Kidney (tissue), 14 donors: ENCODE data around the gene CCDC68. TPM values are rescaled to one million over a fixed set of nuclear protein-coding genes. Genes with fewer than 3 reads are reported as not detected.

ENCODE experiments used
- DNase-seq, 5 donors: peaks; one replicate each; pipeline ENCODE4 v3.0.0-alpha.2; 2013 to 2020
- FAIRE-seq: peaks from 2 replicates; lab custom pipeline; 2012; peaks lifted over from hg19 to GRCh38; lab: Jason Lieb, UNC
- H3K27ac ChIP-seq, 2 donors: one replicate each; pipeline ENCODE4 v1.7.0; 2013; ENCODE audit warnings: low read depth in 2 of 2, low read length in 2 of 2, inconsistent platforms in 1 of 2
- H3K27me3 ChIP-seq: one replicate; pipeline ENCODE4 v1.7.1; 2013; ENCODE audit warnings: low read length, inconsistent platforms; ENCODE audit not compliant: control insufficient read depth, insufficient read depth
- H3K36me3 ChIP-seq, 3 donors: one replicate each; pipeline versions ENCODE4 v1.7.0 to v1.7.1; 2013; ENCODE audit warnings: low read length in 3 of 3, control low read depth in 1 of 3, inconsistent platforms in 1 of 3; ENCODE audit not compliant: insufficient read depth in 3 of 3, control insufficient read depth in 2 of 3
- H3K4me1 ChIP-seq, 3 donors: one replicate each; pipeline versions ENCODE4 v1.7.0 to v1.7.1; 2013; ENCODE audit warnings: low read length in 3 of 3, inconsistent platforms in 1 of 3, low read depth in 1 of 3; ENCODE audit not compliant: control insufficient read depth in 2 of 3, insufficient read depth in 2 of 3
- H3K4me3 ChIP-seq, 3 donors: one replicate each; pipeline versions ENCODE4 v1.7.0 to v1.8.1; 2013; ENCODE audit warnings: low read length in 3 of 3, control low read depth in 1 of 3, inconsistent platforms in 1 of 3
- H3K9ac ChIP-seq, 3 donors: one replicate each; pipeline versions ENCODE4 v1.7.0 to v1.7.1; 2013; ENCODE audit warnings: low read length in 3 of 3, control low read depth in 1 of 3, inconsistent platforms in 1 of 3
- H3K9me3 ChIP-seq, 3 donors: one replicate each; pipeline versions ENCODE4 v1.7.0 to v1.7.1; 2013; ENCODE audit warnings: low read length in 3 of 3, control low read depth in 1 of 3, inconsistent platforms in 1 of 3; ENCODE audit not compliant: control insufficient read depth in 2 of 3, insufficient read depth in 1 of 3
- CTCF ChIP-seq: IDR thresholded peaks from 3 replicates; pipeline ENCODE4 v1.5.1; 2012; ENCODE audit warnings: mild to moderate bottlenecking, moderate library complexity, borderline replicate concordance; ENCODE audit not compliant: insufficient read depth; ENCODE audit errors: extremely low read depth
- intact Hi-C: fragments of 100-400 bp; cut with DNase I; formaldehyde crosslinking; loops from one replicate; pipeline ENCODE4 v1.11.1; 2022
- polyA plus RNA-seq: library from polyadenylated mRNA; stranded (reverse); fragments of 350-450 nt; fragmentation: Illumina TruSeq; extraction: RNeasy Lipid Tissue Mini Kit (QIAGEN cat#74804); gene quantifications from one replicate; pipeline ENCODE4 v1.2.3, GENCODE V29; 2014; ENCODE audit warnings: low read depth, low replicate concordance; ENCODE audit not compliant: insufficient read depth
- total RNA-seq: library from RNA; stranded (reverse); fragmentation: NEBNext Ultra II Directional; extraction: Animal tissue kit (Norgen Biotek cat#: 25700); gene quantifications from one replicate; pipeline ENCODE4 v1.2.1, GENCODE V29; 2021
- donor health status: control.
- donor health status: control.
- donor health status: control.
- donor health status: control.
- donor health status: control.
- donor health status: DM: yes; HTN: yes; CAD: no.
- donor health status: Normal renal cell carcinoma (clear cell type).

CCDC68 gene
- total and polyA plus RNA-seq, 2 donors from 2014 or later, result 2.6 to 6.1 TPM

- no peaks in the 10 kb centered on the region for H3K27me3 ChIP-seq
- H3K27ac ChIP-seq, result no peak overlapping the region
- intact Hi-C loops, result no loop called here
- no peaks in the 10 kb centered on the region for H3K4me1 ChIP-seq
- FAIRE-seq (no peak), DNase-seq (no peak)
- H3K9me3 ChIP-seq, result no peaks in the 10 kb centered on the region
- TF ChIP-seq CTCF, result no peak
- no peak overlapping the region for H3K4me3 ChIP-seq
- H3K9ac ChIP-seq, result no peak overlapping the region
- no peaks in the 10 kb centered on the region for H3K36me3 ChIP-seq
These were observed 92.1 kb downstream of the CCDC68 start for GRCh38 chr18:54867131-54867530.

GRCh38 chr18:54860941-54861340, 98.3 kb downstream of the CCDC68 start:
- DNase-seq (no peak), FAIRE-seq (no peak)
- H3K9ac ChIP-seq, result no peak overlapping the region
- H3K4me3 ChIP-seq, result no peak overlapping the region
- H3K9me3 ChIP-seq, result no peaks in the 10 kb centered on the region
- H3K27ac ChIP-seq, result no peak overlapping the region
- H3K27me3 ChIP-seq, result no peaks in the 10 kb centered on the region
- H3K4me1 ChIP-seq, result no peaks in the 10 kb centered on the region
- no peaks in the 10 kb centered on the region for H3K36me3 ChIP-seq
- intact Hi-C loops, result no loop called here
- no peak for TF ChIP-seq CTCF

GRCh38 chr18:54859667-54860421, 99.4 kb downstream of the CCDC68 start:
- no peak for TF ChIP-seq CTCF
- Histone ChIP-seq H3K9ac (no peak overlapping the region), H3K4me3 (no peak overlapping the region), H3K9me3 (no peaks in the 10 kb centered on the region), H3K27ac (no peak overlapping the region), H3K4me1 (no peaks in the 10 kb centered on the region), H3K27me3 (no peaks in the 10 kb centered on the region), H3K36me3 (no peaks in the 10 kb centered on the region)
- DNase-seq (no peak), FAIRE-seq (no peak)
- intact Hi-C loops, result no loop called here

GRCh38 chr18:54857499-54857898, 101.8 kb downstream of the CCDC68 start:
- no peak for FAIRE-seq
- intact Hi-C loops, result no loop called here

More at GRCh38 chr18:54857499-54857898, 101.8 kb downstream of the CCDC68 start:
- no peaks in the 10 kb centered on the region for H3K9me3 ChIP-seq
- TF ChIP-seq CTCF, result no peak
- no peak for DNase-seq
- no peaks in the 10 kb centered on the region for H3K4me1 ChIP-seq
- no peak overlapping the region for H3K4me3 ChIP-seq
- H3K36me3 ChIP-seq, result no peaks in the 10 kb centered on the region
- no peak overlapping the region for H3K9ac ChIP-seq
- H3K27me3 ChIP-seq, result no peaks in the 10 kb centered on the region
- no peak overlapping the region for H3K27ac ChIP-seq
